ENCODE results near the gene EIF2D. TPM values are rescaled to one million over a fixed set of nuclear protein-coding genes. Genes with fewer than 3 reads are reported as not detected.

Gene EIF2D
- total and polyA plus RNA-seq, 9 of the 15 experiments (the other 6 are each of a cell fraction or from before 2014, with no cell fraction given), result 81.1 to 138 (median 93.9) TPM

DNA sequence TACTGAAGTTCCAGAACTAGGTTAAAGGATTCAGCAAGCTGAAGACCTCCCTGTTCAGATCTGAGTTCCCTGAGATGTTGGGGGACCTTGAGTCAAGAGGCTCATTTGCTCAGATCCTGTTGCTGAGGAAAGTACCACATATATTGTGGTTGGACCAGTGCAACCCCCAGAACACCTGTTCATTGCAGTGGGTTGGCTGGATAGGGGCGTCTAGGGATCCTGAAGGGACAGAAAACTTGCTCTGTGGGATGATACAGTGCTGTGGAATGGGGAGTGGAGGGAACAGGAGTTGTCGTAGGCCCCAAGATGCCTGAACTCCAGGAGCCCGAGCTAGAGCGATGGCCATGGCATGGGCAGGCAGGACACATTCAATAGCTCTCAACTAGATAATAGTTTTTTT is 47.9 kb upstream of the EIF2D start (continued):
- TF ChIP-seq, protein P1, sequence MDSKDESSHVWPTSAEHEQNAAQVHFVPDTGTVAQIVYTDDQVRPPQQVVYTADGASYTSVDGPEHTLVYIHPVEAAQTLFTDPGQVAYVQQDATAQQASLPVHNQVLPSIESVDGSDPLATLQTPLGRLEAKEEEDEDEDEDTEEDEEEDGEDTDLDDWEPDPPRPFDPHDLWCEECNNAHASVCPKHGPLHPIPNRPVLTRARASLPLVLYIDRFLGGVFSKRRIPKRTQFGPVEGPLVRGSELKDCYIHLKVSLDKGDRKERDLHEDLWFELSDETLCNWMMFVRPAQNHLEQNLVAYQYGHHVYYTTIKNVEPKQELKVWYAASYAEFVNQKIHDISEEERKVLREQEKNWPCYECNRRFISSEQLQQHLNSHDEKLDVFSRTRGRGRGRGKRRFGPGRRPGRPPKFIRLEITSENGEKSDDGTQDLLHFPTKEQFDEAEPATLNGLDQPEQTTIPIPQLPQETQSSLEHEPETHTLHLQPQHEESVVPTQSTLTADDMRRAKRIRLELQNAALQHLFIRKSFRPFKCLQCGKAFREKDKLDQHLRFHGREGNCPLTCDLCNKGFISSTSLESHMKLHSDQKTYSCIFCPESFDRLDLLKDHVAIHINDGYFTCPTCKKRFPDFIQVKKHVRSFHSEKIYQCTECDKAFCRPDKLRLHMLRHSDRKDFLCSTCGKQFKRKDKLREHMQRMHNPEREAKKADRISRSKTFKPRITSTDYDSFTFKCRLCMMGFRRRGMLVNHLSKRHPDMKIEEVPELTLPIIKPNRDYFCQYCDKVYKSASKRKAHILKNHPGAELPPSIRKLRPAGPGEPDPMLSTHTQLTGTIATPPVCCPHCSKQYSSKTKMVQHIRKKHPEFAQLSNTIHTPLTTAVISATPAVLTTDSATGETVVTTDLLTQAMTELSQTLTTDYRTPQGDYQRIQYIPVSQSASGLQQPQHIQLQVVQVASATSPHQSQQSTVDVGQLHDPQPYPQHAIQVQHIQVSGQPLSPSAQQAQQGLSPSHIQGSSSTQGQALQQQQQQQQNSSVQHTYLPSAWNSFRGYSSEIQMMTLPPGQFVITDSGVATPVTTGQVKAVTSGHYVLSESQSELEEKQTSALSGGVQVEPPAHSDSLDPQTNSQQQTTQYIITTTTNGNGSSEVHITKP (IDR thresholded peaks at IDR 0.05; ENCODE audit: partially characterized antibody), result peak; percentile 73
- TF ChIP-seq, protein P2, sequence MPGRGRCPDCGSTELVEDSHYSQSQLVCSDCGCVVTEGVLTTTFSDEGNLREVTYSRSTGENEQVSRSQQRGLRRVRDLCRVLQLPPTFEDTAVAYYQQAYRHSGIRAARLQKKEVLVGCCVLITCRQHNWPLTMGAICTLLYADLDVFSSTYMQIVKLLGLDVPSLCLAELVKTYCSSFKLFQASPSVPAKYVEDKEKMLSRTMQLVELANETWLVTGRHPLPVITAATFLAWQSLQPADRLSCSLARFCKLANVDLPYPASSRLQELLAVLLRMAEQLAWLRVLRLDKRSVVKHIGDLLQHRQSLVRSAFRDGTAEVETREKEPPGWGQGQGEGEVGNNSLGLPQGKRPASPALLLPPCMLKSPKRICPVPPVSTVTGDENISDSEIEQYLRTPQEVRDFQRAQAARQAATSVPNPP (IDR thresholded peaks at IDR 0.05; ENCODE audit: borderline replicate concordance, insufficient read depth, insufficient read length), result no peak
- TF ChIP-seq HMG20B (CRISPR knock-in tag; IDR thresholded peaks at IDR 0.05), result no peak
- no peak for TF ChIP-seq POLR2H (tag; IDR thresholded peaks at IDR 0.05; ENCODE audit: low read depth)
- TF ChIP-seq ZNF766 (CRISPR knock-in tag; conservative IDR thresholded peaks at IDR 0.05), result 0 out of 2 replicates have a peak, but pooled peaks have one; percentile 16
- TF ChIP-seq HOXB6 (CRISPR knock-in tag; IDR thresholded peaks at IDR 0.05; ENCODE audit: borderline replicate concordance), result no peak
- TF ChIP-seq, protein P3, sequence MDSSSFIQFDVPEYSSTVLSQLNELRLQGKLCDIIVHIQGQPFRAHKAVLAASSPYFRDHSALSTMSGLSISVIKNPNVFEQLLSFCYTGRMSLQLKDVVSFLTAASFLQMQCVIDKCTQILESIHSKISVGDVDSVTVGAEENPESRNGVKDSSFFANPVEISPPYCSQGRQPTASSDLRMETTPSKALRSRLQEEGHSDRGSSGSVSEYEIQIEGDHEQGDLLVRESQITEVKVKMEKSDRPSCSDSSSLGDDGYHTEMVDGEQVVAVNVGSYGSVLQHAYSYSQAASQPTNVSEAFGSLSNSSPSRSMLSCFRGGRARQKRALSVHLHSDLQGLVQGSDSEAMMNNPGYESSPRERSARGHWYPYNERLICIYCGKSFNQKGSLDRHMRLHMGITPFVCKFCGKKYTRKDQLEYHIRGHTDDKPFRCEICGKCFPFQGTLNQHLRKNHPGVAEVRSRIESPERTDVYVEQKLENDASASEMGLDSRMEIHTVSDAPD (CRISPR knock-in tag; IDR thresholded peaks at IDR 0.05), result no peak
- TF ChIP-seq PCBP1 (IDR thresholded peaks at IDR 0.05; ENCODE audit: low read depth, low read length, poor library complexity, severe bottlenecking), result no peak
- no peak for TF ChIP-seq ZNF24 (IDR thresholded peaks at IDR 0.05)
- TF ChIP-seq, protein P4, sequence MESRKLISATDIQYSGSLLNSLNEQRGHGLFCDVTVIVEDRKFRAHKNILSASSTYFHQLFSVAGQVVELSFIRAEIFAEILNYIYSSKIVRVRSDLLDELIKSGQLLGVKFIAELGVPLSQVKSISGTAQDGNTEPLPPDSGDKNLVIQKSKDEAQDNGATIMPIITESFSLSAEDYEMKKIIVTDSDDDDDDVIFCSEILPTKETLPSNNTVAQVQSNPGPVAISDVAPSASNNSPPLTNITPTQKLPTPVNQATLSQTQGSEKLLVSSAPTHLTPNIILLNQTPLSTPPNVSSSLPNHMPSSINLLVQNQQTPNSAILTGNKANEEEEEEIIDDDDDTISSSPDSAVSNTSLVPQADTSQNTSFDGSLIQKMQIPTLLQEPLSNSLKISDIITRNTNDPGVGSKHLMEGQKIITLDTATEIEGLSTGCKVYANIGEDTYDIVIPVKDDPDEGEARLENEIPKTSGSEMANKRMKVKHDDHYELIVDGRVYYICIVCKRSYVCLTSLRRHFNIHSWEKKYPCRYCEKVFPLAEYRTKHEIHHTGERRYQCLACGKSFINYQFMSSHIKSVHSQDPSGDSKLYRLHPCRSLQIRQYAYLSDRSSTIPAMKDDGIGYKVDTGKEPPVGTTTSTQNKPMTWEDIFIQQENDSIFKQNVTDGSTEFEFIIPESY (CRISPR knock-in tag; IDR thresholded peaks at IDR 0.05), result no peak
